NCI-H2107 (cell line): Measurements from ENCODE around the gene EEF1G.
"Not testable (repeated sequence)": the region's sequence is repeated elsewhere in the genome, so short reads cannot be mapped to it uniquely, and the experiment has no call there.

Experiments used
- DNase-seq: peaks from one replicate; lab custom pipeline; 2025; lab: John Stamatoyannopoulos, UW

EEF1G gene

DNA sequence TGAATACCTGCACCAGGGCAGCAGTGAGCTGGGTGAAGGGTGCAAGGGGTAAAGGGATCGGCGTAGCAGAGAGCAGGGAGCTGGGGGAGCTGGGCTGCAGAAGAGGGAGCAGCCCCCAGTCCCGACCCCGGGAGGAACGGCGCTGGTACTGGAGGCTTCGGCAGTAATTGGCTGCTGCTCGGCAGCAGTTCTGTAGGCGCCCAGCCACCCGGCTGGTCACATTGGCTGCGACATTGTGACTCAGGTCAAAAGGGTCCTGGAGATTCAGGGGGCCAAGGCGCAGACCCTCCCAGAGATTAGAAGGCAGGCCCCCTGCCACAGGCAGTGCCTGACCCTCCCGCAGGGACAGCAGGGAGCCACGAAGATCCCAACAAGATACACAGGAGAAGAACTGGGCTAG is 2.1 kb upstream of the EEF1G start:
- DNase-seq: no peak

DNA sequence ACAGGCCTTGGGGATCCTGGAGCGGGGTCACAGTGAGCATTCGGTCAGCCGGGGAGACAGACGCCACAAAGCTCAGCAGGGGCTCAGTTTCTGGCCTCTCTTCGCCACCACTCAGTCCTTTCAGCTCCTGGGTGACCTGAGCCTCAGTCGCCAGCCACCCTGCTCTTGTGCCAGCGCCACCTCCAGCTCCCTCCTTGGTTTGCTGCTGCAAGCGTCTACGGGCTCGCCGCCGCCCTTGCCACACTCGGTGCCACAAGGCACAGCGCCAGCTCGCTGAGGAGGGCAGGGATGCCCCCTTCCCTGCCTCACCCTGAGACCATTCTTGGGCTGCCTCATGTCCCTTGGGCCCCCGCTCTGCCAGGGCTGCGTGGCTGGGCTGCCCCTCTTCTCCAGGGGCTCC is 1.5 kb upstream of the EEF1G start:
- DNase-seq: no peak

DNA sequence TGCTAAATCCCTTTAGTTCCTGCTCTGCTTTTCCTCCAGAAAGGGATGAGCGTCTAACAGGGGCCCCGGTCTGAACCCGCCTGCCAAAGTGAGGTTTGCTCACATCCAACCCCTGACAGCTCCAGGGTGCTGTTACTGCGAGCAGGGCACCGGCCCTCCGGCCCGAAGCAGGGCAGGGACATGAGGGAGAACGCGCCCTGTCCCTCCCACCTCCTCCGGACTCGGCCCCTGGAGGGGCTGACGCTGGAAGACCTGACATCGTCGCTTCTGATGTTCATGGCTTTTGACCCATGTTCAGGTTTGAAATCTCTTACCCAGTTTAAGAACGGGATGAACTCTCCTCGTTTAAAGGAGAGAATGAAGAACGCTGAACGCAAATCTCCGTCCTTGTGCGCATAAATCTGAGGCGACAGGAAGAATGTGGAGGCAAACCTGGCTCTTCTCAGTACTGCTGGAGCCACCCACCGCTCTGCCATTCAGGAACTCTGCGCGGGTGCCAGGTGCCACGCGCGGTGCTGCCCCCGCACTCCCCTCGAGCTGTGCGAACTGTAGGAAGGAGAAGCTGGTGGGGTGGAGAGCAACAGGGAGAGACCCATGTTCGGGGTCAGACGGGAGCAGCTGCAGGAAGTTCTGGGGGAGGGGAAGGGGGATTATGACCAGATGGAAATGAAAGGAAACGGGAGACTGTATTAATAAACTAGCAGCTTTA is 826 bp upstream of the EEF1G start:
- no peak for DNase-seq

DNA sequence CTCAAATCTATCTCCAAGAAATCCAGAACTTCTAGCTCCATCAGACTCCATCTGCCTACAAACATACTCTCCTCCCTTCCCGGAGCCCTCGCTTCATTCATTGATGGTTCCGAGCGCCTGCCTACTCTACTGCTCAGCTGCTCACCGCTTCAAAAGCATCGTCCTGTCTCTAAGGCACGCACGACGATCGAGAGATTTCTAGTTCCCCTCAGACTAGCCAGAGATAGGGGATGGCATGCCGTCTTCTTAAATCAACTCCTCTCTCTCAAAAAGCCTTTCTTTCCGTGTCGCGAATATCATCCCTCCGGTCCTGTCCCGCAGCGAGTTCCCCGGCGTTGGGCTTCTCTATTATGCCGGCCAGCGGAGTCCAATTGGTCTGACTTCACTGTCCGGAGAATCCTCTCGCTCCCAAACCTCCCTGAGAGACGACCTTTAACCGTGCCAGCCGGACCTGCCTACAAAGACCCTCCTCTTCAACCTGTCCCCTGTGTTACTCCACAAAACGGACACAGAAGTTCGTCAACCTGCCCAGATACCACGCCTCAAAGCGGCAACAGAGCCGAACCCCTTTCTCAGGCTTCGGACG is 592 bp downstream of the EEF1G start:
- DNase-seq: no peak

DNA sequence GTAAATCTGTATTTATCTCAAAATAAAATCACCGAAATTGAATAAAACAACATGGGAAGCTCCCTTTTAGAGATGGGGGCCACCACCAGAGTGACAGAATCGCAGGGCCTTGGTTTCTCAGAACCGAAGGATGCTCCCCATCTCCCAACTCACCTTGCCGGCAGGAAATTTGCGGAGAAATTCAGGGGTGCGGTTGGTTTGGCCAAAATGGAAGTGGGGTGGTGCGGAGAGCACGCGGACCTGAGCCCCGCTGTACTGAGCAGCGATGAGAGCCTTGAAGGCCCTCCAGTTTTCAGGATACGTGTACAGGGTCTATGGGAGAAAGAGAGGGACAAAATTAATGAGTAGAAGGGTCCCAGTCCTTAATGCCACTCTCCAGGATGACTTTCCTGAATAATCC is 1.3 kb downstream of the EEF1G start:
- no peak for DNase-seq

DNA sequence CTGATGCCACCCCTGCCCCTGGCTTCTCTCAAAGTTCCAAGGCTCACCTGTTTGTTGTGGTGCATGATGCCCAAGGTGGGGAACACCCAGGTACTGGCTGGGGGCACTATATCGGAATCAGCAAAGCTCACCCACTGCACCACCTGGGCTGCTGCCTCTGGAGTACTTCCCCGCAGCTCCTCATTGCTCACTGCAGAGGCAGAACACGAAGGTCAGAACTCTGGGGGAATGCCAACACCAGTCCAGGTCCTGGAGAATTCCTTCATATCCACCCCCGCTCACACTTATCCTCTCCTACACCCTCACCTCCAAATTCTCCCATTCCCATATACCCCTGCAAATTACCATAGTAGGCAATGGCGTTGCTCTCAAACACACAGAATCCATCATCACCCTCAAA is 2.2 kb downstream of the EEF1G start:
- not testable (repeated sequence) for DNase-seq

DNA sequence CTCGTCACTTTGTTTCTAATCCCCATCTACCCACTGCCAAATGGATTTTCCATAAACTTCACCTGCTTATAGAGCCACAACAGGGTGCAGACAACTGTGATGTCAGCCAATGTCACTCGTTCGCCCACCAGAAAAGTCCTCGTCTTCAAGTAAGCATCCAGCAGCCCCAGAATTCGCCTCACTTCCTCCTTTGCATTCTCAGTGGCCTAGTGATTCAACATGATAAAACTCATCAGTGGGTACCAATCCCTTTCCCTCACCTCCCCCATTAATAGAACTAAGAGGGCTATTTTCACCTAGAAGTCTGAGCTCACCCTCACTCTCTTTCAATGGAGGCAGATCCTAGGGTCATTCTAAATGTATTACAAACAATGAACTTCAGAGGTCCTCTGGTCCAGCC is 2.8 kb downstream of the EEF1G start:
- DNase-seq: not testable (repeated sequence)

DNA sequence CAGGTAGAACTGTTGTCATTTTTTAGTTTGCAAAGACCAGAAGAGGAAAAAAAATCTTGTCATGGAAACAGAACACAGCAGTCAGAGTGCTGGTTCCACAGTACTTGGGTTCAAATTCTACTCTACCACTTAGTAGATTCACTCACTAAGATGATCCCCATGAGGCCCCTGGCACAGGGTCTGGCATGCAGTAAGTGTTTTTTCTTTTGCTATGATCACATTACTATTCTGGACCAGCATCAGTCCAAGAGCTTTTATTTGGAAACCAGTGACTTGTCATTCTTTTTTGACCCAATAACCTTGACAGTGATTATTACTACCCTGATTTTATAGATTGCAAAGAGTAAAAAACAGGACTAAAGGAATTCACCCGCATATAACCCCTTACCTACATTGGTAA is 4.1 kb downstream of the EEF1G start:
- no peak for DNase-seq

DNA sequence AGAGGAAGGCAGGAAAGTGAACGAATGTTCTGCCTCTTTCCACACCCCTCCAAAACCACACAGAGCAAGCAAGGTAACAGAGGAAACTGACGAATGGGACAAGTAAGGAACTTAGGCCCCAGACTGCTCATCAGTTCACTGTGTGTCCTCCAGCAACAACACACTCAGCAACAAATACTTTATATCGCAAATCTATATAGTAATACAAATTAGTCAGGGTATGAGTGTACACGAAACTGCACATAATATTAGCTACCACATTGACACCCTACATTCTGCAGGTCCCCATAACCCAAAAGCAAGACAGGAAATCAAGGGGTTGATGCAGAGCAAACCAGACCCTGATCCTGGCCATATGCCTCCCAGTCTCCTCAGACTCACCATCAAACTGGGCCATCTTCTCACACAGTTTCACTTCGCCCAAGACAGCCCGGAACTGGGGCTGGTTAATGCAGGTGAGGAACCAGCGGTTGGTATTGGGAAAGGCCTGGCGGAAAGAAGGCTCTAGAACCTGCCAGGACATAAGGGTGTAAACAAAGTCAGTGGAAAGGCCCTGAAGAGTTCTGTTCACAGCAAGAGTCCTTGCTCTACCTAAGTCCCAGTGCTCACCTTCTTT is 6.6 kb downstream of the EEF1G start:
- no peak for DNase-seq

DNA sequence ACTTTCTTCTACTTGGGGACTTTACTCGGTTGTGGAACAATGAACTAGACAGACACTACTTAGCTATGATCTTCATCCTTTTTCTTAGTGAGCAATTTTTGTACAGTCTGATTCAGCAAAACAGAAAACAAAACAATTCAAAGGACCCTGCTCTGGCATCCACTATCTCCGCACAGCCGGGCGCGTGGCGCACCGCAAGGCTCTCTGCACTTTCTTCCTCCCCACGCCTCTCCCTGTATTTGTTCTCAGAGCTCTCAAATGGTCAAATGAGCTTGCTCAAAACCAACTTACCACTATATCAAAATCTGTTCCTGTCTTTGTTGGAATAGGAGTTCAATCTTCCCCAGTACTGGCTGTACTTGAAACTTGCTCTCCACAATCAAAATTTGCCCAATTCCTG is 7.4 kb downstream of the EEF1G start:
- DNase-seq: no peak

DNA sequence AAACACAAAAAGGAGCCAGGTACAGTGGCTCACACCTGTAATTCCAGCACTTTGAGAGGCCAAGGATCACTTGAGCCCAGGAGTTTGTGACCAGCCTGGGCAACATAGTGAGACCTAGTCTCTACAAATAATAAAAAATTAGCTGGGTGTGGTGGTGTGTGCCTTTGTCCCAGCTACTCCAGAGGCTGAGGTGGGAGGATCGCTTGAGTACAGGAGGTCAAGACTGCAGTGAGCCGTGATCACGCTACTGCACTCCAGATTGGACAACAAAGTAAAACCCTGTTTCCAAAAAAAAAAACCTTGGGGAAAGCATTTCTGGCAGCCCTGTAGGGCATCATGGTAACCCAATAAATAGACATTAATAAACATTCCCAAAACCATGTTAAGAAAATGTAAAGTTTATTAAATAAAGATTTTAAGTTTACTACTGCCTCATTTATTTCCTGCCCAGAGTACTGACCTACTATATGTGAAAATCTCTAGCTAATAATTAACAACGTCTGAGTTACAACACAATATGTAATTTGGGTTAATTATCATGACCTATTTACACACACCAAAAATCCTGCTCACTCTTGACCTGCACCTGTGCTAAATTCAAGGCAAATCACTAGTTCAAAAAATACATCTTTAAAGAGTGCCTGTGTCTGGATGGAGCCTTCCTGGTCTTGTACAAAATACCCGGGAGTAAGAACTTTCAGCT is 8.4 kb downstream of the EEF1G start:
- no peak for DNase-seq

DNA sequence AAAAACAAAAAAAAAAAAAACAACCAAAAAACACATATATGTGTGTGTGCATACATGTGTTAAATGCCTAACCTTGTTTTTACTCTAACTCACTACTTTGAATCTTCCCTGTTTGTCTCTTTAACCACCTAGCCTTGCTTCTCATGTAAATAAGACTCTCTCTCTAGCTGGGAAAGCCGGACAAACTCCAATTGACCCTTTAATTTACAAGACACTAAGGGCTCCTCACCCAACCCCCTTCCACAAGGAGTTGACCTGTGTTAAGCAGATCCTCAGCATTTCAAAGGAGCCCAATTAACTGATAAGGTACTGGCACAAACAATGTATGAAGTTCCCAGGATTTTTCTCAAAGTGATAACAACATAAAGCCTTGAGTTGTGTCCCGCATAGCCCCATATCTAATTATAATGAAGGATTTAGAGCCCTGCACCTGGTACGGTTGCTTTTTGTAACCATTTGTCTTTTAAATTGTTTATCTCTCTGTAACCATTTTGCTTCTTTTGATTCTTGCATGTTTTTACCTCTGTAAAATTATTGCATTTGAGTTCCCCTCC is 11.9 kb downstream of the EEF1G start:
- DNase-seq: not testable (repeated sequence)

DNA sequence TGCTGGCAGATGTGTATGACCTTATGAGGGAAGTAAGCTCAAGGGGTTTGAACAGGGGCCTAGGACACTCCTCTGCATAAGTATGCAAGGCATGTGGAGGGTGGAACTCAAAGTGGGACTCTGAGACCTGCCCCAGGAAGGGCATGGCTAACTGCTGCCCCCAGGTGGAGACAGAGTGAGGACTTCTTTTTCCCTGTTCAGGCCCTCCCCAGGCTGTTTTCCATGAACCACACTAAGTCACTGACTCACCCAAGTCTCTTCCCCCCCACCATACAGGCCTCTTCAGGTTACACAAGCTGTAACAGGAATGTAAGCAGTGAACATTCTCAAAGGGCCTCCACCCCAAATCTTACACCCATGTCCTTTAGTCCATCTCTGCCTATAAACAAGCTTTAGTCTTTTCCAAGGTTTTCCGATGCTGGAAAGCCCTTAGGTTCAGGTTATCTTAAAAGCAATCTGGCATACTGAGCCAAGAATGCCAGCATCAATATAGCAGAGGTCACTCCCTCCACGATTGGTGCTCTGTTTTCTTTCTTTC is 13.1 kb downstream of the EEF1G start:
- DNase-seq: peak; percentile 53

DNA sequence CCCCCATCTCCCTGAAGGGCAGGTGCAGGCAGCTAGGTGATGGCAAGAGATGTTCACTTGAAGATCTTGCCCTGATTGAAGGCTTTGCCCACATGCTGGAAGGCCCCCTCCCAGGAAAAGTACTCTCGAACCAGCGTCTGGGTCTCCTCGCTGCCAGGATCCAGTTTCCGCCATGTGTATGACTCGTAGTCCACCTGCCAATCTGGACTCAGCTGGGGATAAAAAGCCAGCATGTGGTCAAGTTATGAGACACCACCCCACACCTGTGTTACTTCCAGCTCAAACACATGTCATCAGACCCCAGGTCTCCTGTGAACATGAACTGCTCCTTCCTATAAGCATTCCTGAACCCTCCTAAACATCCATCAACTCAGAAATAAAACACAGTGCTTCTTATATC is 14.1 kb downstream of the EEF1G start:
- DNase-seq: not testable (repeated sequence)

DNA sequence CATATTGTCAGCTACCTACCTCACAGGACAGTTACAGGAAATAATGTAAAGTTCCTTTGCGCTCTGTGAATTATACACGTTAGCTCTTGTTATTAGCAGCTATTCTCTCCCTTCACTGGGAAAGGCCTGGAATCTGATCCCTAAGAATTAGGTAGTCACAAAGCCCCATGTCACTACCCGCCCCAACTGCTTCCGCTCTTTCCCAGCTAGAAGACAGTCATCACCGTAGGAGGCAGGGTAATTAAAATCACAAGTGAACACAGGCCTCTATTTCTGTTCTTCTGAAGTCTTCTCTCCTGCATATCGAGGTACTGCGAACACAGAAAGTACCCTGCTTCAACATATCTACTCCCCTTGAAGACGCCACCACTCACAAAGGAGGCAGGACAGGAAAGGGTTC is 14.5 kb downstream of the EEF1G start:
- no peak for DNase-seq

DNA sequence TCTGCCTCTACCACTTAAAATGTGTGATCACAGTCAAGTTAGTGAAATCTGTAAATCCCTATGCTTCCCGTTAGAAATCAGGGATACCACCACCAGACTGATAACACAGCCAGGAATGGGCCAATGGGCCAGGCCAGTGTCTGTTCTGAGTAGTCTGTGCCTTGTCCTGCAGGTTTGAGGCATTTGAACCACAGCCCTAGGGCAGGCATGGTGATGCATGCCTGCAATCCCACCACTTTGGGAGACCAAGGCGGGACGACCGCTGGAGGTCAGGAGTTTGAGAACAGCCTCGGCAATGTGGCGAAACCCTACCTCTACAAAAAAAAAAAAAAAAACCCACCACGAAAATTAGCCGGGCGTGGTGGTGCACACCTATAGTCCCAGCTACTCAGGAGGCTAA is 15.0 kb downstream of the EEF1G start:
- no peak for DNase-seq

DNA sequence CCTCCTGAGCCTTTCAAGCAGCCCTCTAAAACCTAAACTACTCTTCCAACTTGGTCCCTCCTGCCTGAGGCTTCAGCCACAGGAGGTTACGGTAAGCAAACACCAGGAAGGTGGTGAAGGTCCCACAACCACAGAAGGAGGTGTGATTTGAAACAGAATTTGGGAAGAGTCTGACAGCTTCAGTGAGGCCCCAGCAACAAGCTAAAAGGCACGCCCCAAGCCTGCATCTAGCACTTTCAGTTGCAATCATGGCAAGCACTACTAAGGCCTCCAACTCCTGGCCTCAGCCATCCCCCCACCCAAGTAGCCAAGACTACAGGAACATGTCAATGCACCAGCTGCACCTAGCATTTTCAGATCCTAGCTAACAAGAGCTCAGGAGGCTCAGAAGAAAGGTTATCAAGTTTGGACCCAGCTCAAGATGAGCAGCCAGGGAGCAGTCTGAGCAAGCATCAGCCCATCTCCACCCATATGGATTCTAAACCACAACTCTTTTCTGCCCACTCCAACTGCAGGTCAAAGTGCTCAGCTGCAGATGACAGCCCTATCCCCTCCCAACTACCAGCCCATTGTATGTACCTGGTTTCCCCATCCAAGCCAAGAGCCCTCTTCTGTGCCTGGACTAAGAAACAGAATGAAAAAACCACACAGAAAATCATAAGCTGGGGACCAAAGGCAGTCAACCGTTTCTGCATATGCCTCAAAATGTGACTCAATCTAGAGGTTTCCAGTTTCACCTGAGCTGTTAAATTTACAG is 16.6 kb downstream of the EEF1G start:
- DNase-seq: no peak

DNA sequence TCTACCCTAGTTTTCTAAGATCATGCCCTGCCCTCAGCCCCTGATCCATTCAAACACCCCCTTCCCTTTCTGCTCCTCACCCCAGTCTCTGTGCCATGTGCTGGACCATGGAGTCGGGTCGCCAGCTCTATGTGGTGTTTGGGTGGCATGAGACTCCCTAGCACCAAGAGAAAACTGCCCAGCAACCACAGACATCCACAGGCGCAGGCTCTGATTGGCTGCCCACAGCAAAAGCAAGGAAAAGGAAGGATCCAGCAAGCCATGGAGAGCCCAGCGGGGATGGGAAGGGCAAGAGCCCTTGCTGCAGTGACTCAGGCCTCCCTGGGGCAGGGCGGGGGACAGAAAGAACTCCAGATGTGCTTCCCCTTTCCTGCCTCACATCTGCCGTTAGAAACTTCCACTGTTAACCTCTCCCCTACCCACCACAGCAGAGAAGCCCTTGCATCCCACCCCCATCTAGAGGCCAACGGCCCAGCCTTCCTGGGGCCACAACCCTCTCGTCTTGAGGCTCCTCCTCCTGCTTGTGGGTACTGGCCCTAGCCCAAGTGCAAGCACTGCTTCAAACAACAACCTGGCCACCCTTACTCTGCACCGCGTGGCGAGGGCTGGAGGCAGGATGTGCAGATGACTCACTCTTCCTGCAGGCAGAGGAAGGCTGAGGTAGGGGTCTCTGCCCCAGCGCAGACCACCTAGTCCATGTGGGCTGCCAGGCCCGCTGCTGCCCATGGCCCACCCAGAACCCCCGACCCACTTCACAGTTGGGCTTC is 17.4 kb downstream of the EEF1G start:
- no peak for DNase-seq

DNA sequence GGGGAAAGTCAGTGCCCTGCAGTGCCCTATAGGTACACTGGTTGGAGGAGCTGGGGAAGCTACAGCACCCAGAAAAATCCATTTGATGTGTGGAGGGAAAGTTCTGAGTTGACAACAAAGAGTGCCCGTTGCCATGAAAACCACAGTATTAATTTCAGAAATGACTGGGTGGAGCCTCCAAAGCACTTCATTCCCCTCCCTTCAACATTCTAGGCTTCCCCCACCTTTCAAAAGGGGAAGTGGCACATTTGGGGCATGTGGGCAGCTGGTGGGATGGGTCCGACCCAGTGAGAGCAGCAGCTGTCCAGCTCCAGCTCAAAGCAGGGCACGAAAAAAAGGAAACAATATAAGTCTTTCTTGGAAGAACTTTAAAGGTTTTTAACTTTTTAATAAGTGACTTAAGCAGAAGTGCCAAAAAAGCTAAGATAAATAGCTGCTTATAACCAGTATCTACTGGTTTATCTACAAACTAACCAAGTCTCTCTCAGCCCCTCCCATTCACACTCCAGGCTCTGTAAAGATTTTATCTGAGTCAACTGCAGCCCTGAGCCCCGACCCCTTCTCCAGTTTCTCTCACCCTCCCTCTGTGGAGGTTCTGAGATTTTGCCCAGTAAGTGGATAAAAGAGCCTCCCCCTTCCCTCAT is 18.1 kb downstream of the EEF1G start:
- DNase-seq: no peak

DNA sequence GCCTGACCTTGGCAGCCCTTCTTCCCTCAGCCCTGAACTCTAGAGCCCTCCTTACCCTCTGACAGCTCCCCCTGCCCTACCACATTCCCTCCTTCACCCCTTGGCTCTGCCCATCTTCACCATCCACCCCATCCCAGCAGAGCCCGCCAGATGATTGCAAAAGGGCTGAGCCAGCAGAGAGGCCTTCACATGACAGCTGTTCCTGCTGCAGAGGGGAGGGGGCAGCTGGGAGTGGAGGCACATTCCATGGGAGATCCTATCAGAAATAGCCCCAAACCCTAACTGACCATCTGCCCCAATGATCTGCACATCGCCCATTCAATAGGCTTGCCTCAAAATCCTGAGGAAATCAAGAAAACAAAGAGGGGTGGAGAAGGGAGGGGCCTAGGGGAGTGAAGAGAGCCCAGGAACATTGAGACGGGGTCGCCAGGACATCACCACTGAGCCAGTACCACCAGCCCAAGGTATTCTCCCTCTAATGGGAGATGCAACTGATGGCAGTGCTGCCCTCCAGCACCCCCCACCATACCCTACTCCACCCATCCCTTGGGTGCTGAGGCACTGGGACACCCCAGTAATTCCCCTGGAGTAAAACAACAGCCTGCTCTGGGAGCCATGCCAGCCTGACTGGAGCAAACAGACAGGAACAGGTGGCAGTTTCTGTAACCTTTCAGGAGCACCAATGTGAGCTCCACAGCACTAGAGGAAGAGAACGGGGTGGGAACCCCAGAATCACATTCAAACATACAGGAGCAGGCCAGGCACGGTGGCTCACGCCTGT is 19.1 kb downstream of the EEF1G start:
- DNase-seq: no peak
